GM12872 (cell line): ENCODE results near the gene KIF19.

Experiments
- CTCF ChIP-seq: IDR thresholded peaks from 3 replicates; pipeline ENCODE4 v1.5.1; 2011; ENCODE audit warnings: low read depth, mild to moderate bottlenecking, low read length, moderate library complexity; ENCODE audit not compliant: insufficient read depth

The KIF19 gene

GRCh38 chr17:74328487-74328886, 2.5 kb downstream of the KIF19 start:
- TF ChIP-seq CTCF, result no peak

GRCh38 chr17:74329378-74329777, 3.4 kb downstream of the KIF19 start:
- no peak for TF ChIP-seq CTCF

GRCh38 chr17:74330446-74330845, 4.4 kb downstream of the KIF19 start:
- TF ChIP-seq CTCF, result no peak

- TF ChIP-seq CTCF, result no peak
Observed at GRCh38 chr17:74332017-74332650, 6.1 kb downstream of the KIF19 start.

GRCh38 chr17:74332763-74333283, 6.8 kb downstream of the KIF19 start:
- no peak for TF ChIP-seq CTCF

GRCh38 chr17:74334393-74335039, 8.5 kb downstream of the KIF19 start:
- no peak for TF ChIP-seq CTCF

- no peak for TF ChIP-seq CTCF
Observed at GRCh38 chr17:74335529-74336062, 9.6 kb downstream of the KIF19 start.
